HCT116 (cell line): ENCODE measurements around the gene PLOD1. TPM values are rescaled to one million over a fixed set of nuclear protein-coding genes. Genes with fewer than 3 reads are reported as not detected.

Source experiments
- ATAC-seq: fragments of 200-7000 bp; cut with Tn5 transposase; 2 replicates; pipeline ENCODE4 v1.9.1; 2020; ENCODE audit warnings: mild to moderate bottlenecking, moderate library complexity
- BruUV-seq: library from RNA; stranded (reverse); fragments of 400-500 nt; replicated peaks from 2 replicates; lab custom pipeline; 2021; lab: Mats Ljungman, UMichigan
- CTCF ChIA-PET: fragments of 300-600 bp; sonication (Branson Sonifier 250); formaldehyde crosslinking; loops from one replicate; lab custom pipeline; 2021; ENCODE audit warnings: antibody characterized with exemption; lab: Charles Lee
- POLR2A ChIA-PET: fragments of 300-600, 350-600 bp; sonication (Branson Sonifier 250); formaldehyde crosslinking; loops from one replicate; lab custom pipeline; 2021; ENCODE audit warnings: antibody characterized with exemption; lab: Charles Lee
- RAD21 ChIA-PET, 2 experiments: fragments of 300-600 bp; sonication (Branson Sonifier 250); formaldehyde crosslinking; loops; one replicate each; lab custom pipeline; 2023; ENCODE audit warnings: low total read pairs in 2 of 2; ENCODE audit not compliant: uncharacterized antibody in 2 of 2, unreplicated experiment in 2 of 2, low non-redundant PET in 1 of 2; lab: Charles Lee
- DNase-seq: peaks from one replicate; pipeline ENCODE4 v3.0.0-alpha.2; 2010; ENCODE audit warnings: low read depth, low spot score
- H2AFZ ChIP-seq: fragments of 200-600 bp; shearing (Covaris generic), sonication (generic); 2 replicates; pipeline ENCODE4 v1.6.1; 2017; ENCODE audit warnings: low read depth, mixed run types, mixed read lengths, antibody characterized with exemption, low read length; ENCODE audit not compliant: poor library complexity, severe bottlenecking
- H3K27ac ChIP-seq: 2 replicates; pipeline ENCODE4 v1.5.1; 2012; ENCODE audit warnings: low read depth, low read length
- H3K27me3 ChIP-seq: fragments of 200-600 bp; sonication (generic); 2 replicates; pipeline ENCODE4 v1.6.1; 2016; ENCODE audit warnings: mixed run types, low read length, mixed read lengths; ENCODE audit not compliant: insufficient read depth
- H3K36me3 ChIP-seq, 2 experiments: fragments of 200-500 bp in 1 of 2; fragments of 200-600 bp in 1 of 2; sonication (Bioruptor generic) in 1 of 2; sonication (generic) in 1 of 2; 2 replicates each; pipeline versions ENCODE4 v1.5.1 to v1.6.1; 2014 to 2016; ENCODE audit warnings: low read length in 2 of 2, inconsistent platforms in 1 of 2, mixed read lengths in 1 of 2, mixed run types in 1 of 2; ENCODE audit not compliant: insufficient read depth in 2 of 2, control insufficient read depth in 1 of 2
- H3K4me1 ChIP-seq, 2 experiments: fragments of 200-600 bp in 1 of 2; sonication (generic) in 1 of 2; 2 replicates each; pipeline versions ENCODE4 v1.5.1 to v1.6.1; 2012 to 2017; ENCODE audit warnings: low read length in 2 of 2, inconsistent platforms in 1 of 2, mild to moderate bottlenecking in 1 of 2, mixed read lengths in 1 of 2, mixed run types in 1 of 2, moderate library complexity in 1 of 2; ENCODE audit not compliant: insufficient read depth in 2 of 2, control insufficient read depth in 1 of 2
- H3K4me2 ChIP-seq: fragments of 200-600 bp; sonication (generic); 2 replicates; pipeline ENCODE4 v1.6.1; 2017; ENCODE audit warnings: mixed run types, low read length, mixed read lengths
- H3K4me3 ChIP-seq, 2 experiments: fragments of 200-600 bp in 1 of 2; sonication (generic) in 1 of 2; replicated peaks in 1 of 2; 2 replicates each; pipeline ENCODE4 v1.5.1; 2011 to 2016; ENCODE audit warnings: low read length in 2 of 2, control low read depth in 1 of 2, low read depth in 1 of 2, mild to moderate bottlenecking in 1 of 2, mixed read lengths in 1 of 2, mixed run types in 1 of 2
- H3K79me2 ChIP-seq: fragments of 200-600 bp; sonication (generic); 2 replicates; pipeline ENCODE4 v1.6.1; 2017; ENCODE audit warnings: mild to moderate bottlenecking, mixed run types, low read length, moderate library complexity, mixed read lengths; ENCODE audit not compliant: insufficient read depth
- H3K9ac ChIP-seq: fragments of 200-600 bp; sonication (generic); 2 replicates; pipeline ENCODE4 v1.6.1; 2016; ENCODE audit warnings: low read length, mixed read lengths
- H3K9me2 ChIP-seq: fragments of 200-600 bp; sonication (generic), shearing (Covaris generic); 2 replicates; pipeline ENCODE4 v1.6.1; 2017; ENCODE audit warnings: mixed run types, mild to moderate bottlenecking, moderate library complexity; ENCODE audit not compliant: insufficient read depth
- H3K9me3 ChIP-seq, 2 experiments: fragments of 200-500 bp in 1 of 2; fragments of 200-600 bp in 1 of 2; sonication (Bioruptor generic) in 1 of 2; sonication (generic) in 1 of 2; 2 replicates each; pipeline ENCODE4 v1.6.1; 2014 to 2017; ENCODE audit warnings: low read length in 2 of 2, mixed read lengths in 2 of 2, inconsistent platforms in 1 of 2, low read depth in 1 of 2, mild to moderate bottlenecking in 1 of 2, mixed run types in 1 of 2, moderate library complexity in 1 of 2; ENCODE audit not compliant: control insufficient read depth in 1 of 2, insufficient read depth in 1 of 2
- H4K20me1 ChIP-seq: fragments of 200-600 bp; sonication (generic), shearing (Covaris generic); 2 replicates; pipeline ENCODE4 v1.6.1; 2017; ENCODE audit warnings: mixed run types, mild to moderate bottlenecking, moderate library complexity; ENCODE audit not compliant: insufficient read depth
- CBX3 ChIP-seq: IDR thresholded peaks from 2 replicates; pipeline ENCODE4 v1.6.1; 2012; ENCODE audit warnings: low read depth
- EGR1 ChIP-seq: IDR thresholded peaks from 2 replicates; pipeline ENCODE4 v1.6.1; 2012; ENCODE audit warnings: low read depth
- ELF1 ChIP-seq: IDR thresholded peaks from 2 replicates; pipeline ENCODE4 v1.6.1; 2012; ENCODE audit warnings: low read depth, borderline replicate concordance
- JUND ChIP-seq: IDR thresholded peaks from 2 replicates; pipeline ENCODE4 v1.6.1; 2012
- POLR2AphosphoS5 ChIP-seq: IDR thresholded peaks from 2 replicates; pipeline ENCODE4 v1.6.1; 2011; ENCODE audit warnings: mild to moderate bottlenecking, low read depth, low read length, moderate library complexity
- SIN3A ChIP-seq: IDR thresholded peaks from 2 replicates; pipeline ENCODE4 v1.6.1; 2012; ENCODE audit warnings: low read depth
- TCF7L2 ChIP-seq: IDR thresholded peaks from 2 replicates; pipeline ENCODE4 v1.7.0; 2011; ENCODE audit warnings: borderline replicate concordance, inconsistent platforms; ENCODE audit not compliant: insufficient read depth, insufficient read length; ENCODE audit errors: extremely low read depth
- intact Hi-C: fragments of 100-400 bp; cut with micrococcal nuclease; formaldehyde crosslinking; loops from 2 replicates; pipeline ENCODE4 v1.10.0; 2022
- total RNA-seq: library from RNA; stranded (reverse); gene quantifications from one replicate; pipeline ENCODE4 v1.2.1, GENCODE V29; 2021; ENCODE audit not compliant: unreplicated experiment
- TF ChIP-seq, protein P1 (sequence below): IDR thresholded peaks from 2 replicates; pipeline ENCODE4 v1.6.1; 2012
- TF ChIP-seq, protein P2 (sequence below), 3 experiments: fragments of 200-600 bp in 1 of 3; sonication (generic) in 1 of 3; IDR thresholded peaks in 2 of 3; conservative IDR thresholded peaks in 1 of 3; 2 replicates each; pipeline ENCODE4 v1.5.1; 2012 to 2017; ENCODE audit warnings: low read depth in 2 of 3, low read length in 2 of 3, antibody characterized with exemption in 1 of 3, borderline replicate concordance in 1 of 3, control low read depth in 1 of 3, mild to moderate bottlenecking in 1 of 3, mixed read lengths in 1 of 3, mixed run types in 1 of 3, moderate library complexity in 1 of 3; ENCODE audit not compliant: insufficient read depth in 1 of 3

The PLOD1 gene
- total RNA-seq, 1 experiment from 2014 or later: 175 TPM

DNA sequence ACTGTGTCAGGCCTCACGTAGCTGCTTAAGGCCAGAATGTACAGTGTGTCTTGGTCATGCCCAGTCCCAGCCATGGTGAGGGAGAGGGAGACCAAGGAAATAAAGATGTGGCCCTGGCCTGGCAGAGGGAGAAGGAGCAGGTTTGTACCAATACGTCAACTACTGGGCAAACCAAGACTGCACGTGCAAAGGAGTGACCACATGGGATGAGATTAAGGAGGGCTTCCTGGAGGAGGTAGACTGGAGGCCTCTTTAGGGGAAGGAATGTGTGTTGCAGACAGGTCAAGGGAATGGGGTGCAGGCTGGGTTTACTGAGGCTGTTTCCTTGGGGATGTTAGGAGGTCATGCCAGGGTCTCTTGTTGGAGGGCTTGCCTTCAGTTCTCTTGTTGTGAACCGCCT, 7.8 kb downstream of the PLOD1 start:
- peak overlapping the region; percentile 33; the same call in 1 of the 2 replicates for H3K4me2 ChIP-seq
- H3K4me3 ChIP-seq: no peak overlapping the region
- peak overlapping the region; percentile 31 for H3K27ac ChIP-seq
- no peaks in the 10 kb centered on the region for H4K20me1 ChIP-seq
- H3K9ac ChIP-seq: no peak overlapping the region
- ChIA-PET CTCF (no interaction called here), RAD21 (no interaction called here), POLR2A (interaction anchor here (7.1 kb wide), 1 partner anchor 33 kb away, joined by 47 read pairs; no protein-coding TSS in a partner anchor)
- H3K4me1 ChIP-seq: peaks cover 60% of the 10 kb centered on the region in 2 experiments
- no peak for DNase-seq
- H3K9me2 ChIP-seq: no peaks in the 10 kb centered on the region
- TF ChIP-seq, protein P1, sequence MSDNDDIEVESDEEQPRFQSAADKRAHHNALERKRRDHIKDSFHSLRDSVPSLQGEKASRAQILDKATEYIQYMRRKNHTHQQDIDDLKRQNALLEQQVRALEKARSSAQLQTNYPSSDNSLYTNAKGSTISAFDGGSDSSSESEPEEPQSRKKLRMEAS: no peak
- TF ChIP-seq TCF7L2: no peak
- H3K9me3 ChIP-seq: no peaks in the 10 kb centered on the region
- H3K36me3 ChIP-seq: peaks cover 0 to 49% of the 10 kb centered on the region in 2 experiments; a peak in 2 of 4 replicates
- intact Hi-C loops: no loop called here
- H3K27me3 ChIP-seq: no peaks in the 10 kb centered on the region
- BruUV-seq: no TSS peak
- H3K79me2 ChIP-seq: peaks cover 39% of the 10 kb centered on the region
- H2AFZ ChIP-seq: no peak overlapping the region
- ATAC-seq: no peak

DNA sequence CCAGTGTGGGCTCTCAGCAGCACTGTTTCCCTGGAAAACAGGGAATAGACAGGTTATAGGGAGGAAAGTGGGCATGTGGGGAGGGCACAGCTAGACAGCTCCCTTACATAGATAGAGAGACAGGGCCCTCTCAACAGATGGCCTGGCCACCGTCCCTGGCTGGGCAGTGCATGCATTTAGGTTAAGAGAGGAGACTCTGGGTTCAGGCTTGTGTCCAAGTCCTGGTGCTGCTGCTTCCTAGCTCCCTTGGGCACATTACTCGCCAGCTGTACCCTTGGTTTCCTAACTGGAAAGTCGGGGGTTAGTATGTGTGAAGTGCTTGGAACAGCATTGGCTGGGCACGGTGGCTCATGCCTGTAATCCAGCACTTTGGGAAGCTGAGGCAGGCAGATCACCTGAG, 9.1 kb downstream of the PLOD1 start:
- Histone ChIP-seq H2AFZ (no peak overlapping the region), H3K27me3 (no peaks in the 10 kb centered on the region), H3K9me2 (no peaks in the 10 kb centered on the region), H3K4me2 (no peak overlapping the region), H3K4me3 (no peak overlapping the region), H3K4me1 (peaks cover 48 to 54% of the 10 kb centered on the region in 2 experiments), H3K9me3 (no peaks in the 10 kb centered on the region)
- ATAC-seq: no peak
- POLR2A ChIA-PET: no interaction called here
- intact Hi-C loops: no loop called here
- no TSS peak for BruUV-seq
- TF ChIP-seq POLR2AphosphoS5 (no peak), JUND (no peak), EGR1 (no peak), SIN3A (no peak), CBX3 (no peak), TCF7L2 (no peak), ELF1 (no peak)
- TF ChIP-seq, protein P2, sequence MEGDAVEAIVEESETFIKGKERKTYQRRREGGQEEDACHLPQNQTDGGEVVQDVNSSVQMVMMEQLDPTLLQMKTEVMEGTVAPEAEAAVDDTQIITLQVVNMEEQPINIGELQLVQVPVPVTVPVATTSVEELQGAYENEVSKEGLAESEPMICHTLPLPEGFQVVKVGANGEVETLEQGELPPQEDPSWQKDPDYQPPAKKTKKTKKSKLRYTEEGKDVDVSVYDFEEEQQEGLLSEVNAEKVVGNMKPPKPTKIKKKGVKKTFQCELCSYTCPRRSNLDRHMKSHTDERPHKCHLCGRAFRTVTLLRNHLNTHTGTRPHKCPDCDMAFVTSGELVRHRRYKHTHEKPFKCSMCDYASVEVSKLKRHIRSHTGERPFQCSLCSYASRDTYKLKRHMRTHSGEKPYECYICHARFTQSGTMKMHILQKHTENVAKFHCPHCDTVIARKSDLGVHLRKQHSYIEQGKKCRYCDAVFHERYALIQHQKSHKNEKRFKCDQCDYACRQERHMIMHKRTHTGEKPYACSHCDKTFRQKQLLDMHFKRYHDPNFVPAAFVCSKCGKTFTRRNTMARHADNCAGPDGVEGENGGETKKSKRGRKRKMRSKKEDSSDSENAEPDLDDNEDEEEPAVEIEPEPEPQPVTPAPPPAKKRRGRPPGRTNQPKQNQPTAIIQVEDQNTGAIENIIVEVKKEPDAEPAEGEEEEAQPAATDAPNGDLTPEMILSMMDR (IDR thresholded peaks at IDR 0.05 in 2 of 3, conservative IDR thresholded peaks at IDR 0.05 in 1 of 3; ENCODE audit: borderline replicate concordance in 1 of 3, insufficient read depth in 1 of 3, low read depth in 2 of 3, low read length in 2 of 3): no peak
- TF ChIP-seq, all 23 proteins: peak for 0
- Histone ChIP-seq H3K36me3 (peaks cover 5 to 52% of the 10 kb centered on the region in 2 experiments), H4K20me1 (no peaks in the 10 kb centered on the region), H3K79me2 (peaks cover 28% of the 10 kb centered on the region), H3K27ac (peak overlapping the region; percentile 31), H3K9ac (no peak overlapping the region)
- no peak for DNase-seq
- RAD21 ChIA-PET: no interaction called here
- CTCF ChIA-PET: no interaction called here
